Vagina (tissue), 2 donors: Measurements from ENCODE around the gene NAP1L1.

Experiments
- POLR2A ChIP-seq, 2 donors: fragments of 450-650 bp; IDR thresholded peaks; one replicate each; pipeline ENCODE4 v1.6.1; 2017; ENCODE audit warnings: antibody characterized with exemption in 2 of 2, mild to moderate bottlenecking in 2 of 2, moderate library complexity in 2 of 2
- POLR2AphosphoS5 ChIP-seq, 2 donors: sonication (generic); formaldehyde crosslinking; IDR thresholded peaks; one replicate each; pipeline ENCODE4 v1.9.0; 2017; ENCODE audit warnings: antibody characterized with exemption in 2 of 2, mild to moderate bottlenecking in 2 of 2, low read depth in 1 of 2; ENCODE audit not compliant: insufficient read depth in 1 of 2
- TF ChIP-seq, protein P1 (sequence below), 3 experiments: fragments of 450-650 bp in 2 of 3; fragments of 200-600 bp in 1 of 3; sonication (generic) in 1 of 3; IDR thresholded peaks; one replicate each; pipeline ENCODE4 v1.5.1; 2017 to 2019; ENCODE audit warnings: antibody characterized with exemption in 3 of 3, mild to moderate bottlenecking in 2 of 3, moderate library complexity in 2 of 3

DNA sequence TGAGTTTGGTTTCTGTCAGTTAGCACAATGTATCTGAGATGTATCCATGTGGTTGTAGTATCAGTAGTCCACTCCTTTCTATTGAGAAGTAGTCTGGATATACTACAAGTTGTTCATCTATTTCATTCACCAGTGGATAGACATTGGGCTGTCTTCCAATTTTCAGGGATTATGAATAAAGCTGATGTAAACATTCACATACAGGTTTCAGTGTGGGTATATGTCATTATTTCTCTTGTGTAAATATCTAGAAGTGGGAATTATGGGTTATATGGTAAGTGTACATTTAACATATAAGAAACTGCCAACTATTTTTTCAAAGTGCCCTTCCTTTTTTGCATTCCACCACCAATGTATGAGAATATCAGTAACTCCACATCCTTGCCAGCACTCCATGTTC lies 88.8 kb downstream of the NAP1L1 start:
- TF ChIP-seq POLR2A (IDR thresholded peaks at IDR 0.05) = no peak
- TF ChIP-seq, protein P1, sequence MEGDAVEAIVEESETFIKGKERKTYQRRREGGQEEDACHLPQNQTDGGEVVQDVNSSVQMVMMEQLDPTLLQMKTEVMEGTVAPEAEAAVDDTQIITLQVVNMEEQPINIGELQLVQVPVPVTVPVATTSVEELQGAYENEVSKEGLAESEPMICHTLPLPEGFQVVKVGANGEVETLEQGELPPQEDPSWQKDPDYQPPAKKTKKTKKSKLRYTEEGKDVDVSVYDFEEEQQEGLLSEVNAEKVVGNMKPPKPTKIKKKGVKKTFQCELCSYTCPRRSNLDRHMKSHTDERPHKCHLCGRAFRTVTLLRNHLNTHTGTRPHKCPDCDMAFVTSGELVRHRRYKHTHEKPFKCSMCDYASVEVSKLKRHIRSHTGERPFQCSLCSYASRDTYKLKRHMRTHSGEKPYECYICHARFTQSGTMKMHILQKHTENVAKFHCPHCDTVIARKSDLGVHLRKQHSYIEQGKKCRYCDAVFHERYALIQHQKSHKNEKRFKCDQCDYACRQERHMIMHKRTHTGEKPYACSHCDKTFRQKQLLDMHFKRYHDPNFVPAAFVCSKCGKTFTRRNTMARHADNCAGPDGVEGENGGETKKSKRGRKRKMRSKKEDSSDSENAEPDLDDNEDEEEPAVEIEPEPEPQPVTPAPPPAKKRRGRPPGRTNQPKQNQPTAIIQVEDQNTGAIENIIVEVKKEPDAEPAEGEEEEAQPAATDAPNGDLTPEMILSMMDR (IDR thresholded peaks at IDR 0.05) = no peak
- TF ChIP-seq POLR2AphosphoS5 (IDR thresholded peaks at IDR 0.05; ENCODE audit: insufficient read depth in 1 of 2, low read depth in 1 of 2) = no peak
